Measurements from ENCODE around the gene UBR4.

Gene UBR4

DNA sequence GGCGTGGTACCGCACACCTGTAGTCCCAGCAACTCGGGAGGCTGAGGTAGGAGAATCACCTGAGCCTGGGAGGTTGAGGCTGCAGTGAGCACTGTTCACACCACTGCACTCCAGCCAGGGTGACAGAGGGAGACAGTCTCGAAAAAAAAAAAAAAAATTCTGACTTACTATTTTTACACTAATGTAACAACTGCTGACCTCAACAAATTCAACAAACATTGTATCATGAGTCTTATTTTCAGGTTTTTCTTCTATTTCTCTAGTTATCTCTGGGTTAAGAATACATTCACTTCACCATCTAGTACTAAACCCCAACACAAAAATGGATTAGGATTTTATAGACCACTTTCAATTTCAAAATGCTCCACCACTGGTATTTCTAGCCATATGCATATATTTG, 72.9 kb downstream of the UBR4 start:
- no peak for DNase-seq

DNA sequence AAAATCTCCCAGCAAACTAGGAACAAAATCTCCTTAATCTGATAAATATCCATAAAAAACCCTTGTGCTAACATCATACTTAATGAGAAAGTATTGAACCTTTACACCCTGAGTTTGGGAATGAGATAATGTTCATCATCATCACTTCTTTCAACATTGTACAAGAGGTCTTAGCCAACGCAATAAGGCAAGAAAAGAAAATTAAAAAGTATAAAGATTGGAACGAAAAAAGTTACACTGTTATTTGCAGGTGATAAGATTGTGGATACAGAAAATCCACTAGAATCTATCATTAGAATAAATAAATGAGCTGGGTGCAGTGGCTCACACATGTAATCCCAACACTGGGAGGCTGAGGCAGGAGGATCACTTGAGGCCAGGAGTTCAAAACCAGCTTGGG, 76.7 kb downstream of the UBR4 start:
- DNase-seq = no peak

DNA sequence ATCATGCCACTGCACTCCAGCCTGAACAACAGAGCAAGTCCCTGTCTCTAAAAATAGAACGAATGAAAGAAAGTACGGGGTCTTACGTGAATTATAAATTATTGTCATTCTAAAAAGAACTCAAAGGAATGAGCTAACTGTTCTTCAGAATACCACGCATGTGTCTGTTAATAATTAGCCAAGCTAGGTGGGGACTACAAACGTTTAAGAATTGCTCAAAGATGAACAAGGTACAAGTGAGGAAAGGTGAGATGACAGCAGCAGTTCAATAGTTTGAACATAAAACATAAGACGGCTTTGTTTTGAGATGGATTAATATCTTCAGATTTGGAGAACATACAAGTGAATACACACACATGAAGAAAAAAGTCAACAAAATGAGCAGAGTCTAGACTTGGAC, 79.6 kb downstream of the UBR4 start:
- no peak for DNase-seq

DNA sequence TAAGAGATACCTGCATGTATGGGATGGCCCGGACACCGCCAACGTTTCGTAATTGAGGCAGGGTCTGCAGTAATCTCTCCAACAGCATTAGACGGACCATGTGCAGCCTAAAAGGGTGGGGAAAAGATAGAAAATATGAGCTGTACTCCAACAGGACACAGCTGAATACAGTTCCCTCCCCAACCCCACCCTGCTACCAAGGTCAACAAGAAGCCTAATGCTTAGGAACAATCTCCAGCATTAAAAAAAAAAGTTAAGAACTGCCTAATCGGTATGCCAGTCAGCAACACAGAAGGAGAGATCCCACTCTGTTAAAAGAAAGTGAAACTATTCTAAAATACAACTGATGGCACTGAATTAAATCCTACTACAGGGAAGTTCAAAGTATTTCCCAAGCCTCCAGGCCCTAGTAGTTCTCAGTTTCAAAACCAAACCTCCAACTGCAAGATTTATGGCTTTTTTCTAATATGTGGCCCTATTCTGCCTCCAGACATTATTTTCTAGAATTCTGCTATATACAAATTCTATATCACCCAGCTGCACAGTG, 81.0 kb downstream of the UBR4 start:
- no peak for DNase-seq

DNA sequence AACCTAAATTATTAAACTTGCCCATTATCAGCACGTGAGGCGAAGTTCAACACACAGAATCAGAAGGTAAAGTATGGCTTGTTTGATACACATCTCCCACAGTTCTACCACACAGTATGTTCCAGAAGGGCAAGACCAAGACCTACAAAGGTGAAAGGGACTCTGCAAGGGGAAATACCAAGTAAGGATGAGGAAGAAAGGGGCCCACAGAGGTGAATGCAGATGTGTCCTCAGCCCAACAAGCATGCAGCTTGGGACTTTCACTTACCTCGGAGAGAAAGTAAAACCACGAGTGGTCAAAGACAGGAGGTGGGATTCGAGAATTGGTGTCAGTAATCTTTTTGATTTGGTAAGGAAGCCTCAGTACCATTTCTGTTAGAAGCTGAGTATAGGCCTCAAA, 85.8 kb downstream of the UBR4 start:
- DNase-seq = no peak

DNA sequence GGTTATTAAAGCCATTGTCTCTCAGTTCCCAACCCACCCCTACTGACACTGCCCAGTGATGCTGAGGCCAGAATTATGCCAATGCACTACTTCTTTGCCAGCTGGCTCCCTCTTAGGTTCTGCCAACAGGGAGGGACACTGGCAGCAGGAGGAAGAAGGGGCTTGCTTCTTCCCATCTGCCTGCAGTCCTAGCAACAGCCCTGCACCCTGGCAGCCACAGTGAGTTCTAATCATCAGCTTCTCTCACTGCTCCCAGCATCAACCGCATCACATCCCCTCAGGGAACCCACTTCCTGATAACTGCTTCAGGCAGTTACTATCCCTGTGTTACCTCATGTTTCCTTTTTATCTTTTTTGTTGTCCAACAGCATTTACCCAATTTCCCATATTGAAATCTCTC, 86.2 kb downstream of the UBR4 start:
- DNase-seq = no peak

DNA sequence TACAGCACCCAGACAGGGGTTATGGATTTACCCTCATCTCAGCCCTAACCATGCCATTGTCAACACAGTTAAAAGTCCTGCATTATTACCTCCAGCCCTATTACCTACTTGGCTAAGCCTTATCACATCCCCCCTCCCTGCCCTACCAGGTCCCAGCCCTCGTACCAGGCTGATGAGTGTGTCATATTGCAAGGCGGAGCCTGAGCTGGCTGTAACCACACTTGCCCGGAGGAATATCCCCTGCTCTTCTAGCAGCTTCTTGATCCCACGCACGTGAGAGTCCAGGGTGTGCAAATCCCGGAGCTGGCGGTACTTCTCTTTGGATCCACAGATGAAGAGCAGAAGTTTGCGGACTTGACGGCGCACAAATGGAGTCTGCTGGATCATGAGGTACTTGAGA, 87.4 kb downstream of the UBR4 start:
- DNase-seq = no peak

DNA sequence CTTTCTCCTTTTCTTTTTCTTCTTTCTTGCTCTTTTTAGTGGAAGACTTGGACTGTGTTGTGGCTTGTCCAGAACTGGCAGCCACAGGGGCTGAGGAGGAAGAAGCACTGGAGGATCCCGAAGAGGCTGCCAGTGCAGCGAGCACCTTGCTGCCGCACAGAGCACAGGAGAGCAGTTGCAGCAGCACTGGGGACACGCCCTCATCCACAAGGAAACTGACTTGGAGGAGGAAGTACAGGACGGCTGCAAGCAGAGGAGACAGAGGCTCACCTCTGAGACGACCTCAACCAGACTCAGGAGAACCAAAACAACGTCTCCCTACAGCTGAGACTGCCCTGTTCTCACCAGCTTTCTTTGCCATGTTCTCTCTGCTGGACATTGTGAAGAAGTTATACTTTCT, 88.9 kb downstream of the UBR4 start:
- DNase-seq = no peak

DNA sequence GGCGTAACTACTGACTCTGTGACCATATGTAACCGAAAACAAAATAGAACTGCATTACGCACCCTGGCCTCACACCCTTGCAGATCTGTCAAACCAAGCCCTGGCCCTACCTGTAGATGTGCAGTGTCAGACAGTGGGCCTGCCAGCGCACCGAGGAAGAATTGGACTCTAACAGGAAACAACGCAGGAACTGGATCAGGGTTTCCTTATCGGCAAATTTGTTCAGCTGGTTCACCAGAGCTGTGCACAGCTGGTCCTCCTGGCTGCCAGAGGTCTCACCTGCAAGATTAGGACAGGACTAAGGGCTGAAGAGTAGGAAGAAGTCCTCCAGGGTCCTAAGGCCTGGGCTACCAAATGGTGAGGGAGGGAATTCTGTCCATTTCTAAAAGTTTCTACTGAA, 90.0 kb downstream of the UBR4 start:
- DNase-seq = no peak

DNA sequence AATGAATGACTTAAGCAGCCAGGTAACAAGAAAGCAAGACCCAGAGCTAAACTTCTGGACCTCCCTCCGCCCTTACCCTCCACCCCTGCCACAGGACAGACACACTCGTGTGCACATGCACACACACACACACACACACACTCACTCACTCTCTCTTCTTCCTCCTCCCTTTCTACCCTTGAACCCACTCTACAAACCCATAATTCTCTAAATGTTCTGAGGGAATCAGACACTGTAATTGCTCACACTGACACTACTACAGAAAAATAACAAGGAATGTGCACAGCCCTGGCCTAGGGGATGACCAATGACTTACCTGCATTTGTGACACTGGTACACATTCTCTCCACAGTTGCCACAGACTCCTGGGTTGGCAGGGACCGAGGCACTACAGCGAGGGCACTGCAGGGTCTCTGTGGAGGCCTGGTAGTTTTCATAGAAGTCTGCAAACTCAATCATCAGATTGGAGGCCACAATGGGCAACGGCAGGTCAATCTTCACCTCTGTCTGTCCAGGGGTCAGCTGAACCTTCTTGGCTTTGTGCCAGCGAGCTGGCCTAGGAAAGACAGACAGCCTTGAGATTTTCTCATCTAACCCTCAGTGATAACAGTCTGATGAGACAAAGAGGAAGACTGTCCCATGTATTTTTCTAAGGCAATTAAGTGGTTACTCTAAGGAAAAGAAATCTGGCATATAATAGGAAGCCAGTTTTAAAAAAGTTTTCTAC, 94.8 kb downstream of the UBR4 start:
- no peak for DNase-seq

DNA sequence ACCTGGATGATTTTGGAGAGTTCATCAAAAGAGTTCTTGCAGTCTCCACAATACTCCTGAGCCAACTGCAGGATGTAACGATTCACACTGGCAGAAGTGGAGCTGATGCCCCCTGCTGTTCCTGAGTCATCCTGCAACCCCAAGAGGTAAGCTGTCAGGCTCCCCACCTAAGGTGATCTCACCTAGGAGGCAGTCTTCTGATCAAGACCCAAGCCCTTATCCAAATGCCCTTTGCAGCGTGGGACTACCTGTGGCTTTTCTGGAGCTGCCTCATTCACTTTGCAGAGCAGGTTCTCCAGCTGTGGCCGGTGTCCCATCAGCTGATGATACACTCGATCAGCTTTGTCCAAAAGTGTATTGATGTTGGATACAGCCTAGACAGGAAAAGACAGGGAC, 96.4 kb downstream of the UBR4 start:
- DNase-seq = peak; percentile 20

DNA sequence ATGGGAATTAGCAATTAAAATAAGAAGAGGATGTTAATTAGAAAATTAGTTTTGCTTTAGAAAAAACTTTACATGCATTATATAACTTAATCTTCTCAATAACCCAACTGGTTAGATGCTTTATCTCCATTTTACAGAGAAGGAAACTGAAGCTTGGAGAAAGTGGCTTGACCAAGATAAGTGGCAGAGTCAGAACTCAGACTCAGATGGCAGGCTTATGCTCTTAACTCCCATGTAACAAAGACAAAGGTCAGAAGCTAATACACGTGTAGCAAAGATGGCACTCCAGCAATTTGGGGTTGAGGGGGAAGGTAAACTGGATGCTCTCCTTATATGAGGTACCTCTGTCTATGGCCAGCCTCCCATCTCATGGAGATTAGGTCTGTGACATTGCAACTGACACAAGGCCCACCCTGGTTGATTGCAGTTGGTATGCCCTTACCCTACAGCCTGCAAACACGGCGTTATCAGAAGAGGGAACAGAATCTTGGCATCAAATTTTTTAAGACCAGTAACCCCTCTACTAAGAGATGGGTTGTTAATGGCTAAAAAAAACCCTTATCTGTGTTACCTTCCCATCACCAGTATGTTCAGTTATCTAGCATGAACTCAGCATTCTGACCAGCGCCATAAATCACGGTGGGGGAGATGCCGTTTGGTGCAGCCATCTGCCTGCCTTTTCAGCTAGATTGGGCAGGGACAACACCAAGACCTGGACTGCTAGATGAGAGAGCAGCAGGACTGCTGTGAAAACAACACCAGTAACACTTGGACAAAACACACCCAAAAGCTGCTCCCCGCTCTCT, 97.0 kb downstream of the UBR4 start:
- DNase-seq = no peak

DNA sequence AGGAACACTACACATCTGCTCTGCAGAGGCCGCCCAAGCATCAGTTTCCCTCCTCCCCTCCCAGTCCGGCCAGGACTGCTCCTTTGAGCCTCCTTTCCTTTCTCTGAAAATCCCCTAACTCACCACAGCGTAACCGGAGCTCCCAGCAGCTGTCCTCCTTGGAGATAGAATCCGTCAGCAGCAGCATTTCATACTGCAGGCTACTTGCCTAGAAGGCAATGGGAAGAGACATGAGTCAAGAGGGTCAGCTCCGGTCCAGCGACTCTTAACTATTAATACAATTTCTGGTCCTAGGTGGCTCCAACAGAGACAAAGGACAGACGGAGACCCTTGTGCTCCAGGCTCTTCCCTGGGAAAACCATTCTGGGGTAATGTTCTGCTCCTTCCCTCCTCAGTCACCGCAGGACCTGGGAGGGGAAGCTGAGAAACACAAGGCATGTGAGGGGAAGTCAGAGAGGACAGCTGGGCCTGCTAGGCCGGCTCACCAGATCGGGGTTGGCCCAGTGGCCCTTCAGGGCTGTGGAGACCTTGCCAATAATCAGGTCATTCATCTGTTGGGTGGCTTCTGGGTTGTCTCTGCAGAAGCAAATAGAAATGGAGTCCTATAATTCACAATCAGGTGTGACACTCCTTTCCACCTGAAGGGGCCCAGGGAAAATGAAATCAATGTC, 99.7 kb downstream of the UBR4 start:
- DNase-seq = no peak

DNA sequence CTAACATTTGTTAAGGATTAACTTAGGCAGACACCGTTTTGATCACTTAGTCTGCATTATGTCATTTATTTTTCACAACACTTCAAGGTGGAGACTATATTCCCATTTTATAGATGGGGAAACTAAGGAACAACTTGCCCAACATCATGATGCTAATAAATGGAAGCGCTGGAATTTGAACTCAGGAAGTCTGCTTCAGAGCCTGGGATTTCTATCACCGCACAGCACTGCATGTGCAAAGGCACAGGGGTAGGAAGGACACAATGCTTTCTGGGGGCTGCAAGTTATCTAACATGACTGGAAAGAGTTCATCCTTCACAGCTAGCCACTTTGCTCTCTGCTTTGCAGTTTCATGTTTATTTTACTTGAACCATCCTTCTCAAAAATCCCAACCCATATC, 100.5 kb downstream of the UBR4 start:
- DNase-seq = no peak

DNA sequence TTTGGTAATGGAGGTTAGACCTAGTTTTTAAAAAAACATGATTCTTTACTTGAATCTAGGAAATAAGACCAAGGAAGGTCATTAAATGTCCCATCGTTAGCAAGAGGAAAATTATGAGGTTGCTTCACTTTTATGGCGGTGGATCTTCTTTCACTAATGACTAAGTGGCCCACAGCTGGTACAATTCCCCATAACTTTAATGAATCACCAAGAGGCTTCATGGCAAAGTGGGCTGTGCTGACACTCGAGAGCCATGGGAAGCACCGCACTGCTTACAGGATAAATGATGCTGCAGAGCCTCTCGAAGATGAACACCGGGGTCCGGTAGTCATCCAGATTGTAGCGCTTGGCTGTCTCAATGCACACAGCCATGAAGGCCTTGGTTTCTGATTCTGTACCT, 108.8 kb downstream of the UBR4 start:
- no peak for DNase-seq

DNA sequence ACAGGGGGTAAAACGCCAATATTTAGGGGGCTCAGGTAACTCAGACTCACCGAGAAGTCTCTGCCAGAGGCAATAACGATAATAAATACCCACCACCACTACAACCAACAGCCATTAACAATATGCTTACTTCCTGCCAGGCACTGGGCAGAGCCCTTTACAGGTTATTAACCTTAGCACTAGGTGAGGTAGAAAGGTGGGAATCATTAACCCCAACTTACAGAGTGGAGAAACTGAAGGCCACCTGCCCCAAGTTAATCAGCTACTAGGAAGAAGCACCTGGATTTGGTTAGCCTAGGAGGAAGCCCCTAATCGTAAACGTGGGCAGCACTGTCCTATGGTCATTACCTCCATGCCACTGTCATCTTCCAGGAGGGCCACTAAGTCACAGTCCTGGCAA, 110.0 kb downstream of the UBR4 start:
- no peak for DNase-seq

DNA sequence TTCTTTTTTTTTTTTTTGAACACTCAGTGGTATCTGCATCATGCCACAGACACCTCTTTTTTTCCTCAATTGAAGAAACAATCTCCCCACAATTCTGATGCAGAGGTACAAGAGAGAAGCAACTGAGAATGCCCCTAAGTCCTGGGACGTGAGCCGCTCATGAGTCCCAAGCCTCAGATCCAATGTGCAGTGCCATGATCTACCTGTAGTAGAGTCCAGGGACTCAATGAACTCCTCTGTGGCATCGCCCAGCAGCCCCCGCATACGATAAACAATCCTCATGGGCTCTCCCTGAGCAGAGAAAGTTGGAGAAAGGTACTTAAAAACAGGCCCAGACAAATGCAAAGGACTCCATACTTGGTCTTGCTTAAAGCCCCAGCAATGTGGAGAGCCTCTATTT, 113.1 kb downstream of the UBR4 start:
- DNase-seq = no peak

DNA sequence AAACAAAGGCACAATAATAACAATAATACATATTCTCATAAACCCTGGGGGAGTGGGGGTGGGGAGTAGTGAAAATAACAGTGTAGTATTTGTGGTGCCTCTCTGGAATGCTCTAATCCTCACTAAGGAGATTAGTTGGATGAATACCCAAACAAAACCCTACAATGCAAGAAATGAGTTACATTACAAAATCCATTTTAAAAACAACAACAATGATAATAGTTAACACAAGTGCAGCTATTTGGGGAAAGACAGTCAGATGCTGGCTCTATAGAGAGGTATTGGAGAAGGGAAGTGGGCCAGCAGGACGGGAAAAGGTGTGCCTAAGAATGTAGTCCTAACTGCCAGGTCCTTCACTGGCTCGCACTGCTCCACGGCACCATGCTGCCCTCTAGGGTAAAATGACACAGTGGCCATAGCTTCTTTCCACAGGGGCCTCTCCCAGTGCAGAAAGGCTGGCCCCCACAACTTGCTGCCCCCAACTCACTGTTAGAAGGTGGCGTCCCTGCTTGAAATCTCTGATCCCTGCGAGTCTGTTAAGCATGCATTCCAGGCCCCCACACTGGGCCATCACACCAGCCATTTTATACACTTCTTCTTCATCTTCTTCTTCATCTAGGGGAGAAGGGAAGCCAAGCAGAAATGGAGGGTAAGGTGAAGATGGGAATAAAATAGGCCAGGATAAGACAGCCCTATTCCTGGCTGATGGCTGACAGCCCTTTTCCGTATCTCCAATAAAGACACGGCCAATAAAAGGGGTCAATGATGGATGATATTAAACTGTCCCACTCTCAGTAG, 113.8 kb downstream of the UBR4 start:
- DNase-seq = no peak

DNA sequence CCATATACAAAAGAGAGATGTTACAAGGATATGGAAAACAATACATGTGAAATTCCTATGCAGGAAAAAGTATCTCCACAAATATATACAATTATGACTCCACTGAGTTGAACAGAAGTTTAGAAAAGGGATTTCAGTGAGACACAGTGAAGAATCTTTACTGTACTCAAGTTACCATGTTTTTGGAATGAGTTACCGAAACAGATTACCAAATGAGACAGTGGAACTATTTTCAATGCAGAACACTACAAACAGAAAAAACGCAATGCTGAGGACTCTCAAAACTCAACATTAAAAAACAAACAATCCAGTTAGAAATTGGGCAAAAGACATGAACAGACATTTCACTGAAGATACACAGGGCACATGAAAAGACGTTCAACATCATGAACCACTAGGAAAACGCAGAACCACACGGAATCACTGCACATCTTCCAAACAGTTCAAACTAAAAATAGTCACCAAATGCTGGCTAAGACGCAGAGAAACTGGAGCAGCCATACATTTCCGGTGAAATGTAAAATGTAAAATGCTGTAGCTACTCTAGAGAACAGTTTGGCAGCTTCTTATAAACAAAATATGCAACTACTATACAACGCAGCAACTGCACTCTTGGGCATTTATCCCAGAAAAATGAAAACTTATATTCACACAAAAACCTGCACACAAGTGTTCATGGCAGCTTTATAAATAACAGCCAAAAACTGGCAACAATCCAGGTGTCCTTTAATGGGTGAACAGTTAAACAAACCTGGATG, 118.7 kb downstream of the UBR4 start:
- DNase-seq = no peak

DNA sequence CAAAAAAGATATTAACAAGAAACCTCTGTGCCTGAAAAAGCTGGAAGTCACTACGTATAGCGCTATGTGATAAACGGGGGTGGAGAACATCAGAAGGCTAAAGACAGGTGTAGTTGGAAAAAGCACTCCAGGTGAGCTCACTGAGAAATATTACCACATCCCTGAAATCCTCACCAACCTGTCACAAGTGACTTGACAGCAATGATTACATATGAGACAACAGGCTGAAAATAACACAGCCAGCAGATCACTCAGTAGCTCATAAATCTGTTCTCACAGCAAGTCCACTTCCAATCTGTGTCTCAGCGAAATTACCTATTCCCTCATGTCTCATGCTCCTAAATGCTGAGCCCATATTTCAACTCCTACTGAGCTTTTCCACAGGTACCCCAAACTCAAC, 120.5 kb downstream of the UBR4 start:
- DNase-seq = no peak

DNA sequence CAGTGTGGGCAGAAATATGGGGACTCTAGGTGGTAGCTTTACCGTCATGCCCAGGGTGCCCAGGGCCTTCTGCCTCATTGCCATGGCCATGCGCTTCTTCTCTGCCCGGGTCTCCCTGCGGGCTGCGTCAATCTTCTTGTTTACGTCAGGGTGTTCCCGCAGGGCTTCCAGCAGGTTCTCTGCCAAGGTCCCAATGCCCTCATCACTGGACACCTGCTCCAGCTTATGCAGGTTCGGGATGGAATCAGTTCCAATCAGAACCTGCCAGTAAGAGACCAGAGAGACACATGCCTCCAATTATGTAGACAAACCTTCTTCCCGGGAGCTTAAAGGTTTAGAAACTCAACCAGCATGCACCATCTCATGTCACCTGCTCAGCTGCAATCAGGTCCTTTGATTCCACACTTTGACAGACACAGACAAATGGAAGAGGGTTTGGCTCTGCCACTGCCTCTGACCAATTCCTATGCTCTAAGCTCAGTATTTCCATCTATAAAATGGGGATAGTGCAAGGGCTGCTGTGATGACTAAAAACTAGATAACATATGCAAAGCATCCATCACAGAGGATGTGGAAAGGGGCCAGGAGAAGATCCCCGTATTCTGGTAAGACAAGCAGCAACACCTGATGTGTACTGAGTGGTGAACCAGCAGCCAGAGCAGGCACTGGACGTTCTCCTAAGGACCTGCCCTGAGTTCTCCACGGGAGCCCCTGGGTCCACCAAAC, 121.2 kb downstream of the UBR4 start:
- no peak for DNase-seq
